Subcutaneous adipose tissue (tissue), 4 donors: Measurements from ENCODE around the gene MAP7D1. TPM values are rescaled to one million over a fixed set of nuclear protein-coding genes. Genes with fewer than 3 reads are reported as not detected.

Experiments
- total RNA-seq, 4 donors: library from RNA; depleted of rRNA; stranded (reverse); fragments of >200 nt; gene quantifications; one replicate each; pipeline ENCODE4 v1.1.0, GENCODE V29; 2016
- TF ChIP-seq, protein P1 (sequence below): fragments of 450-650 bp; IDR thresholded peaks from one replicate; pipeline ENCODE4 v1.5.1; 2016; ENCODE audit warnings: low read depth, mild to moderate bottlenecking, control low read depth, antibody characterized with exemption, moderate library complexity

The MAP7D1 gene
- total RNA-seq, 4 donors from 2014 or later = 73.1 to 227 (median 77.9) TPM

DNA sequence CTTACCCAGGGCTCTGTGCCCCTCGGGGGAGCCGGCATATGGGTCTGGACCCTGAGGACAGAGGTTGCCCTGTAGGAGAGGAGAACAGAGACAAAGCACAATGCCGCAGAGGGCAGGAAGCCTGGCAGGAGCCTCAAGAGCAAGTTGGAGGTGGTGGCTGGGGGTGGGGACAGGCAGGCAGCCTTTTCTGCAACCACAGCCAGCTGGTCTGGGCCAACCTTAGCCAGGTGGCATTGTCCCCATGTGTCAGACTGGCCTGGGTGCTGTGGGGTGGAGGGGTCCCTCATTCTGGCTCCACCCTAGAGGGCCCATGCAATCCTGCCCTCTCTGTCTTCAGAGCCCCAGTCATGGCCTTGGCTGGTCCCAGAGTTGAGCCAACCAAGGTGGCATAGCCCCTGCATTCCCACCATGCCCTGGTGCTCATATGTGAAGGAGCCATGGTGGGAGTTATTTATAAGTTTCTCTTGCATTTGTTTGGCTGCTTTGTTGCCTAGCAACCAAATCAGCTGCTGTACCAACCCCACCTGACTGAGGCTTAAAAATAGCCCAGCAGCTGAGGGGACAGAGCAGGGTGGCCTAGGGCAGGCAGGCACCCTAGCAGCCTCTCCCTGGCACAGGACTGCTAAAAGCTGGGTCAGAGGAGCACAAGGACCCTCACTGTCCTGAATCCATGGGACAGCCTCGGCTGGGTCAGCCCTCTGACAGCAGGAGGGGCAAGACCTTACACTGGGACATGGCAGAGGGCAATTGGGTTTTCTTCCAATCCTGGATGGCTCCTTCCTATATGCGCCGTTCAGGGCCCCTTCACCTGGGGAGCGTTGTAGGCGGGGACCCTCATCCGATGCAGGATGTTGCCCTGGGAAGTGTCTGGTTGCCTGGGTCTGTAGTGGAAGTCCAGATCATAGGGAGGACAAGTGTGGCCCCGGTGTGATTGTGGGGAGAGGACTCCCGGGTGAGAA is 19.5 kb downstream of the MAP7D1 start:
- TF ChIP-seq, protein P1, sequence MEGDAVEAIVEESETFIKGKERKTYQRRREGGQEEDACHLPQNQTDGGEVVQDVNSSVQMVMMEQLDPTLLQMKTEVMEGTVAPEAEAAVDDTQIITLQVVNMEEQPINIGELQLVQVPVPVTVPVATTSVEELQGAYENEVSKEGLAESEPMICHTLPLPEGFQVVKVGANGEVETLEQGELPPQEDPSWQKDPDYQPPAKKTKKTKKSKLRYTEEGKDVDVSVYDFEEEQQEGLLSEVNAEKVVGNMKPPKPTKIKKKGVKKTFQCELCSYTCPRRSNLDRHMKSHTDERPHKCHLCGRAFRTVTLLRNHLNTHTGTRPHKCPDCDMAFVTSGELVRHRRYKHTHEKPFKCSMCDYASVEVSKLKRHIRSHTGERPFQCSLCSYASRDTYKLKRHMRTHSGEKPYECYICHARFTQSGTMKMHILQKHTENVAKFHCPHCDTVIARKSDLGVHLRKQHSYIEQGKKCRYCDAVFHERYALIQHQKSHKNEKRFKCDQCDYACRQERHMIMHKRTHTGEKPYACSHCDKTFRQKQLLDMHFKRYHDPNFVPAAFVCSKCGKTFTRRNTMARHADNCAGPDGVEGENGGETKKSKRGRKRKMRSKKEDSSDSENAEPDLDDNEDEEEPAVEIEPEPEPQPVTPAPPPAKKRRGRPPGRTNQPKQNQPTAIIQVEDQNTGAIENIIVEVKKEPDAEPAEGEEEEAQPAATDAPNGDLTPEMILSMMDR = no peak

DNA sequence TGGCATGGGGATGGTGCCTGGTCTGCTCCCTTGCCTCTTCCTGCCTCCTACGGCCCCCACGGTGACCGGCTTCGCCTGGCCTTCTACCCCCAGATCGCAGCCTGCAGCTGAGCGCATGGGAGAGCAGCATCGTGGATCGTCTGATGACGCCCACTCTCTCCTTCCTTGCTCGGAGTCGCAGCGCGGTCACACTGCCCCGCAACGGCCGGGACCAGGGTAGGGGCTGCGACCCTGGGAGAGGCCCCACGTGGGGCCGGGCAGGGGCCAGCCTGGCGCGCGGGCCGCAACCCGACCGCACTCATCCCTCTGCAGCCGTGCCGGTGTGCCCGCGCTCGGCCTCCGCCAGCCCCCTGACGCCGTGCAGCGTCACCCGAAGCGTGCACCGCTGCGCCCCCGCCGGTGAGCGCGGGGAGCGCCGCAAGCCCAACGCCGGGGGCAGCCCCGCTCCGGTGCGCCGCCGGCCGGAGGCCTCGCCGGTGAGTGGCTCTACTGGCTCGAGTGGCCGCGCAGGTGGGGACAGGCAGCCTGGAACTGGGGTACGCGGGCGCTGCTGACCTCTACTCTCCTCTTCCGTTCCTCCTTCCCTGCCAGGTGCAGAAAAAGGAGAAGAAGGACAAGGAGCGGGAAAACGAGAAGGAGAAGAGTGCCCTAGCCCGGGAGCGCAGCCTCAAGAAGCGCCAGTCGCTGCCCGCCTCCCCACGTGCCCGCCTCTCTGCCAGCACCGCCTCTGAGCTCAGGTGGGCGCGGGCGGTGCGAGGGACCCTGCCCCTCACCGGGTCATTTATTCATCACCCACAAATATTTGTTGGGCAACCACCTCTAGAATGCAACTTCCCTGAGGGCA is 20.4 kb downstream of the MAP7D1 start:
- TF ChIP-seq, protein P1 = no peak

DNA sequence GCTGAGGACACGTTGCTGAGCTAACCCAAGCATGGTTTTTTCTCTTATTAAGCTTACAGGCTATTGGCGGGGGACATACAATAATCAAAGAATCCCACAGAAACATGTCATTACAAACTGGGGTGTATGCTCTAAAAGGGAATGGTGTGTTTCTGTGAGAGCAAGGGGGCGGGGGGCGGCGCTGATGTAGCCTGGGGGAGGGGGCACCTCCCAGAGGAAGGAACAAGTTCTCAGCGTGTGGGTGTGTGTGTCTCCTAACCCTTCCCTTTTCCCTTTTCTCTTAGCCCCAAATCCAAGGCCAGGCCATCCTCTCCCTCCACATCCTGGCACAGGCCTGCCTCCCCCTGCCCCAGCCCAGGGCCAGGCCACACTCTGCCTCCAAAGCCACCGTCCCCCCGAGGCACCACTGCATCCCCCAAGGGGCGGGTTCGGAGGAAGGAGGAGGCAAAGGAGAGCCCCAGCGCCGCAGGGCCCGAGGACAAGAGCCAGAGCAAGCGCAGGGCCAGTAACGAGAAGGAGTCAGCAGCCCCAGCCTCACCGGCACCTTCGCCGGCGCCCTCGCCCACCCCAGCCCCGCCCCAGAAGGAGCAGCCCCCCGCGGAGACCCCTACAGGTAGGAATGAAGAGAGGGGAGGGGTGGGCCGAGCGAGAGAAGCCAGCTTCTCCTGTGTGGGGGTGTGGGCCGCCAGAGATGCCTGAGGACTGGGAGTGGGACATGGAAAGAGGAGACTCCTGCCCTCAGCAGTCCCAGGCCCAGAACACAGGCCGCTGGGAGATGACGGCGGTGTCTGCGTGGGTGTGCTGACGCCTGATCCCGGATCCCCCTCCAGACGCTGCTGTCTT is 21.9 kb downstream of the MAP7D1 start:
- TF ChIP-seq, protein P1 = no peak

DNA sequence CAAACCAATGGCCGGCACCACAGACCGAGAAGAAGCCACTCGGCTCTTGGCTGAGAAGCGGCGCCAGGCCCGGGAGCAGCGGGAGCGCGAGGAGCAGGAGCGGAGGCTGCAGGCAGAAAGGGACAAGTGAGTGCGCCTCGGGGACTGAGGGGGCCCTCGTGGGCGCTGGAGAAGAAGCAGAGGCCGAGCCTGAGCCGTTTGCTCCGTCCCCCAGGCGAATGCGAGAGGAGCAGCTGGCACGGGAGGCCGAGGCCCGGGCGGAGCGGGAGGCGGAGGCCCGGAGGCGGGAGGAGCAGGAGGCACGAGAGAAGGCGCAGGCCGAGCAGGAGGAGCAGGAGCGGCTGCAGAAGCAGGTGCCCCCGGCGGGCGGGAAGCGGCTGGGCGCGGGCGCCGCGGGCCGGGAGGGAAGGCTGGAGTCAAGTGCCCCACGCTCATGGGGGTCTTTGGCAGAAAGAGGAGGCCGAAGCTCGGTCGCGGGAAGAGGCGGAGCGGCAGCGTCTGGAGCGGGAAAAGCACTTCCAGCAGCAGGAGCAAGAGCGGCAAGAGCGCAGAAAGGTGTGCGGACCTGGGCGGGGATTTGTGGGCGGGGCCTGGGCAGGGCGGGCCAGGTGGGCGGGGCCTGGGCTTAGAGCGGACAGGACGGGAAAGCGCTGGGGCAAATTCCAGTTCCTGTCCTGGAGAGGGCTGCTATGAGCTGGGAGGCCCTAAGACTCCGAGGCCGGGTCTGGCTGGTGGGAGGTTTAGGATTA is 22.7 kb downstream of the MAP7D1 start:
- TF ChIP-seq, protein P1 = no peak

DNA sequence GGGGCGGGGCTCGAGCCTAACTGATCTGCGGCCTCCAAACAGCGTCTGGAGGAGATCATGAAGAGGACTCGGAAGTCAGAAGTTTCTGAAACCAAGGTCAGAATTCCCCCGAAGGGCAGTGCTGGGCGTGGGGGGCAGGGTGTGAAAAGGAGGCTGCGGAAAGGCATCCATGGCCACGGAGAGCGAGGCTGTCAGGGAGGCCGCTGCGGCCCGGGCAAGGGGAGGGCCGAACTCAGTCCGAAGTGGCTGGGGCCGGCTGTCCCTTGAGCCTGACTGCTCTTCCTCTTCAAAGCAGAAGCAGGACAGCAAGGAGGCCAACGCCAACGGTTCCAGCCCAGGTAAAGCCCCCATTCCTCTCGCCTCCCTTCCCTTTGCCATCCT is 23.2 kb downstream of the MAP7D1 start:
- TF ChIP-seq, protein P1 = no peak

DNA sequence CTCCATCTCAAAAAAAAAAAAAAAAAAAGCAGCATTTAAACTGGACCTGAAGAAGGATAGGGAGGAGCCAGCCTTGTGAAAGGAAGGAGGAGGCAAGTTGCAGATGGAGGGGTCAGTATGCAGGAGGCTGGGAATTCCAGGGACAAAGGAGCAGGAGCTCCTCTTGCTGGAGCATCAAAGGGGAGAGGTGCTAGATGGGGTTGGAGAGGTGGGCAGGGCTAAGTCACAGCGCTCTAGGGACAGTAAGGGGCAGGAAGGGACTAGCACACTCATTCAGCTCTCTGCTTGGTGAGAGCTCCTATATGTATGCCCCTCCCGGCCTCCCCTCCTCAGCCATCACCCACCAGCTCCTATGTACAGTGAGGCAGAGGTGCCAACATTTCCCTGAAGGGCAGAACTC is 26.8 kb downstream of the MAP7D1 start:
- TF ChIP-seq, protein P1 = no peak
